ENCODE measurements around the gene HERC3. TPM values are rescaled to one million over a fixed set of nuclear protein-coding genes. Genes with fewer than 3 reads are reported as not detected.

The HERC3 gene
- total and polyA plus RNA-seq, 2 experiments from 2014 or later: 2.2 to 2.4 TPM

GRCh38 chr4:88660446-88661294 is 68.4 kb downstream of the HERC3 start:
- Mint-ChIP-seq H3K4me1 (peaks cover 15% of the 10 kb centered on the region), H3K36me3 (ENCODE audit: low read depth) (no peaks in the 10 kb centered on the region), H3K4me3 (no peak overlapping the region), H3K27ac (no peak overlapping the region), H3K9me3 (no peaks in the 10 kb centered on the region), H3K27me3 (ENCODE audit: insufficient read depth, low read depth, poor library complexity) (no peaks in the 10 kb centered on the region)
- no peak for TF ChIP-seq JUNB (IDR thresholded peaks at IDR 0.05; ENCODE audit: unreplicated experiment)
- no peak for TF ChIP-seq ETS1 (IDR thresholded peaks at IDR 0.05)
- no peak for TF ChIP-seq NANOG (IDR thresholded peaks at IDR 0.05; ENCODE audit: borderline replicate concordance)
- no peak for TF ChIP-seq STAT1 (IDR thresholded peaks at IDR 0.05; ENCODE audit: unreplicated experiment)
- no peak for TF ChIP-seq ZNF114 (CRISPR knock-in tag; IDR thresholded peaks at IDR 0.05)
- no peak for TF ChIP-seq EZH2 (IDR thresholded peaks at IDR 0.05; ENCODE audit: low read depth, unreplicated experiment)
- TF ChIP-seq, protein P1, sequence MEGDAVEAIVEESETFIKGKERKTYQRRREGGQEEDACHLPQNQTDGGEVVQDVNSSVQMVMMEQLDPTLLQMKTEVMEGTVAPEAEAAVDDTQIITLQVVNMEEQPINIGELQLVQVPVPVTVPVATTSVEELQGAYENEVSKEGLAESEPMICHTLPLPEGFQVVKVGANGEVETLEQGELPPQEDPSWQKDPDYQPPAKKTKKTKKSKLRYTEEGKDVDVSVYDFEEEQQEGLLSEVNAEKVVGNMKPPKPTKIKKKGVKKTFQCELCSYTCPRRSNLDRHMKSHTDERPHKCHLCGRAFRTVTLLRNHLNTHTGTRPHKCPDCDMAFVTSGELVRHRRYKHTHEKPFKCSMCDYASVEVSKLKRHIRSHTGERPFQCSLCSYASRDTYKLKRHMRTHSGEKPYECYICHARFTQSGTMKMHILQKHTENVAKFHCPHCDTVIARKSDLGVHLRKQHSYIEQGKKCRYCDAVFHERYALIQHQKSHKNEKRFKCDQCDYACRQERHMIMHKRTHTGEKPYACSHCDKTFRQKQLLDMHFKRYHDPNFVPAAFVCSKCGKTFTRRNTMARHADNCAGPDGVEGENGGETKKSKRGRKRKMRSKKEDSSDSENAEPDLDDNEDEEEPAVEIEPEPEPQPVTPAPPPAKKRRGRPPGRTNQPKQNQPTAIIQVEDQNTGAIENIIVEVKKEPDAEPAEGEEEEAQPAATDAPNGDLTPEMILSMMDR (conservative IDR thresholded peaks at IDR 0.05; ENCODE audit: low read depth in 2 of 2): no peak
- TF ChIP-seq CREB1 (CRISPR knock-in tag; IDR thresholded peaks at IDR 0.05; ENCODE audit: low read depth): no peak
- no peak for TF ChIP-seq ZNF462 (CRISPR knock-in tag; IDR thresholded peaks at IDR 0.05)
- TF ChIP-seq POLR2AphosphoS5 (IDR thresholded peaks at IDR 0.05; ENCODE audit: low read depth): no peak
- no peak for TF ChIP-seq EZH2phosphoT487 (IDR thresholded peaks at IDR 0.05; ENCODE audit: unreplicated experiment)
- TF ChIP-seq ZNF331 (CRISPR knock-in tag; IDR thresholded peaks at IDR 0.05; ENCODE audit: low read depth): no peak
- TF ChIP-seq, protein P2, sequence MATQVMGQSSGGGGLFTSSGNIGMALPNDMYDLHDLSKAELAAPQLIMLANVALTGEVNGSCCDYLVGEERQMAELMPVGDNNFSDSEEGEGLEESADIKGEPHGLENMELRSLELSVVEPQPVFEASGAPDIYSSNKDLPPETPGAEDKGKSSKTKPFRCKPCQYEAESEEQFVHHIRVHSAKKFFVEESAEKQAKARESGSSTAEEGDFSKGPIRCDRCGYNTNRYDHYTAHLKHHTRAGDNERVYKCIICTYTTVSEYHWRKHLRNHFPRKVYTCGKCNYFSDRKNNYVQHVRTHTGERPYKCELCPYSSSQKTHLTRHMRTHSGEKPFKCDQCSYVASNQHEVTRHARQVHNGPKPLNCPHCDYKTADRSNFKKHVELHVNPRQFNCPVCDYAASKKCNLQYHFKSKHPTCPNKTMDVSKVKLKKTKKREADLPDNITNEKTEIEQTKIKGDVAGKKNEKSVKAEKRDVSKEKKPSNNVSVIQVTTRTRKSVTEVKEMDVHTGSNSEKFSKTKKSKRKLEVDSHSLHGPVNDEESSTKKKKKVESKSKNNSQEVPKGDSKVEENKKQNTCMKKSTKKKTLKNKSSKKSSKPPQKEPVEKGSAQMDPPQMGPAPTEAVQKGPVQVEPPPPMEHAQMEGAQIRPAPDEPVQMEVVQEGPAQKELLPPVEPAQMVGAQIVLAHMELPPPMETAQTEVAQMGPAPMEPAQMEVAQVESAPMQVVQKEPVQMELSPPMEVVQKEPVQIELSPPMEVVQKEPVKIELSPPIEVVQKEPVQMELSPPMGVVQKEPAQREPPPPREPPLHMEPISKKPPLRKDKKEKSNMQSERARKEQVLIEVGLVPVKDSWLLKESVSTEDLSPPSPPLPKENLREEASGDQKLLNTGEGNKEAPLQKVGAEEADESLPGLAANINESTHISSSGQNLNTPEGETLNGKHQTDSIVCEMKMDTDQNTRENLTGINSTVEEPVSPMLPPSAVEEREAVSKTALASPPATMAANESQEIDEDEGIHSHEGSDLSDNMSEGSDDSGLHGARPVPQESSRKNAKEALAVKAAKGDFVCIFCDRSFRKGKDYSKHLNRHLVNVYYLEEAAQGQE (IDR thresholded peaks at IDR 0.05; ENCODE audit: unreplicated experiment): no peak
- no peaks in the 10 kb centered on the region for H4K20me1 ChIP-seq (replicated peaks; ENCODE audit: insufficient read depth)
- H3K27ac ChIP-seq (ENCODE audit: low read depth): no peak overlapping the region
- H3K4me1 ChIP-seq (ENCODE audit: insufficient read depth): no peaks in the 10 kb centered on the region
- H2AFZ ChIP-seq: no peak overlapping the region
- no peaks in the 10 kb centered on the region for H3K36me3 ChIP-seq (ENCODE audit: insufficient read depth)
- H3K9me2 ChIP-seq (ENCODE audit: insufficient read depth): no peaks in the 10 kb centered on the region
- H3F3A ChIP-seq (replicated peaks; ENCODE audit: low read depth): no peaks in the 10 kb centered on the region
- ATAC-seq: no peak
- no peak overlapping the region for H3K4me3 ChIP-seq
- H3K27me3 ChIP-seq (ENCODE audit: insufficient read depth): no peaks in the 10 kb centered on the region
- H3K79me2 ChIP-seq (replicated peaks; ENCODE audit: insufficient read depth): no peaks in the 10 kb centered on the region
- no peak for DNase-seq (ENCODE audit: low spot score)
- no peak overlapping the region for H3K4me2 ChIP-seq
